ENCODE data around the gene CALHM5. TPM values are rescaled to one million over a fixed set of nuclear protein-coding genes. Genes with fewer than 3 reads are reported as not detected.

Gene CALHM5, protein sequence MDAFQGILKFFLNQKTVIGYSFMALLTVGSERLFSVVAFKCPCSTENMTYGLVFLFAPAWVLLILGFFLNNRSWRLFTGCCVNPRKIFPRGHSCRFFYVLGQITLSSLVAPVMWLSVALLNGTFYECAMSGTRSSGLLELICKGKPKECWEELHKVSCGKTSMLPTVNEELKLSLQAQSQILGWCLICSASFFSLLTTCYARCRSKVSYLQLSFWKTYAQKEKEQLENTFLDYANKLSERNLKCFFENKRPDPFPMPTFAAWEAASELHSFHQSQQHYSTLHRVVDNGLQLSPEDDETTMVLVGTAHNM
- total RNA-seq (2022; extraction: Qiagen RNA extraction; ENCODE audit: low read depth): 0.02 to 0.10 TPM (median 0.05 TPM) in 5 replicates

DNA sequence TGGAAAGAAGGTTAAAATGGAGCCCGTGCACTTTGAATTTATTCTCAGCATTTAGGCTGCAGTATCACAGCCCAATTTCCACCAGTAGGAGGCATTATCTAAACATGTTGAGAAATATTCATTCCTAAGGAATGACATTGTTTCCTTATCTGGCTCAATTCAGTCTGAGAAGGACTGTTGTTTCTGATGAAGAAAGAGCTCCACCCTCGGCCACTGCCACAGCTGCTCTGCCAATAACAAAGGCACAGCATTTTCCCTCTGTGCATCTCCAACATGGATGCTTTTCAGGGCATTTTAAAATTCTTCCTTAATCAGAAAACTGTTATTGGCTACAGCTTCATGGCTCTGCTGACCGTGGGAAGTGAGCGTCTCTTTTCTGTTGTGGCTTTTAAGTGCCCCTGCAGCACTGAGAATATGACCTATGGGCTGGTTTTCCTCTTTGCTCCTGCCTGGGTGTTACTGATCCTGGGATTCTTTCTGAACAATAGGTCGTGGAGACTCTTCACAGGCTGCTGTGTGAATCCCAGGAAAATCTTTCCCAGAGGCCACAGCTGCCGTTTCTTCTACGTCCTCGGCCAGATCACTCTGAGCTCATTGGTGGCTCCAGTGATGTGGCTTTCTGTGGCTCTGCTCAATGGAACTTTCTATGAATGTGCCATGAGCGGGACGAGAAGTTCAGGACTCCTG is at the start of gene CALHM5:
CALHM5 (plus strand) TSS at position 216 of the 687 bp plus-strand sequence; CDS start at position 274, 58 bp downstream.

DNA sequence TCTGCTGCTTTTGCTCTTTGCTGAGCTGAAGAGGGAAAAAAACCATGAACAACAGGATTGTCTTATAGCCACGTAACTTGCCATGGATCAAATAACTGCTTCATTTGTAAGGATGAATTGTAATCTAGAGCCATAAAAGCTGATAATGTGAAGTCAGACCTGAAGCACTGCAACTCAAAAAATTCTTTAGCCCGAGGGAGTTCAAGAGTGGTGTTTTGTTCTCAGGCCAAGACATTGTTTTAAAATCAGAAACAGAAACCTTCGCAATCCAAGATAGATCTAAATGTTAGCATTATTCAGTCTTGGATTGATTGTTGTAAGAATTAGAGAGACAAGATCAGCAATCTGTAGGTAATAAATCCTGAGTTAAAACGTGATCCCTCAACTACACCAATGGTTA is 34.2 kb downstream of the CALHM5 start, which contains the start of gene TRAPPC3L:
TRAPPC3L (minus strand) TSS at position 34 of the 400 bp plus-strand sequence. CDS start 170 bp downstream, outside the sequence.

DNA sequence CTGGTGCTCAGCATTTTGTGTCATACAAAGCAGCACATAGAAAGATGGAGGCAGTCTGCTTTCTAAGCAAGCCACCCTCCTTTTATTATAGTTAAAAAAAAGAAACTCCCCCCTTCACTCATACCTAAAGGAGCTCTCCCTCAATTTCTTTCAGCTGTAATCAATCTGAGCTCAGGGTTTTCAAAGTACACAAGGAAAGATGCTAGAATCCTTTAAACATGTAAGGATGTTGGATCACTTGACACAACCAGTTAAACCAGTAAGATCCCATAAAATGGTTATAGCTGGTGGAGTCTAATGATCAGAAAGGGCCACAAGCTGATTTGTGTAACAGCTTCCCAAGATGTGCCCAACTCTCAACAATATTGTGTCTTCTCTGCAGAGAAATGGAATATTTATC is 42.0 kb downstream of the CALHM5 start, which contains the start of gene CALHM4:
CALHM4 (plus strand) TSS at position 301 of the 400 bp plus-strand sequence; CDS start at position 344, 43 bp downstream.

DNA sequence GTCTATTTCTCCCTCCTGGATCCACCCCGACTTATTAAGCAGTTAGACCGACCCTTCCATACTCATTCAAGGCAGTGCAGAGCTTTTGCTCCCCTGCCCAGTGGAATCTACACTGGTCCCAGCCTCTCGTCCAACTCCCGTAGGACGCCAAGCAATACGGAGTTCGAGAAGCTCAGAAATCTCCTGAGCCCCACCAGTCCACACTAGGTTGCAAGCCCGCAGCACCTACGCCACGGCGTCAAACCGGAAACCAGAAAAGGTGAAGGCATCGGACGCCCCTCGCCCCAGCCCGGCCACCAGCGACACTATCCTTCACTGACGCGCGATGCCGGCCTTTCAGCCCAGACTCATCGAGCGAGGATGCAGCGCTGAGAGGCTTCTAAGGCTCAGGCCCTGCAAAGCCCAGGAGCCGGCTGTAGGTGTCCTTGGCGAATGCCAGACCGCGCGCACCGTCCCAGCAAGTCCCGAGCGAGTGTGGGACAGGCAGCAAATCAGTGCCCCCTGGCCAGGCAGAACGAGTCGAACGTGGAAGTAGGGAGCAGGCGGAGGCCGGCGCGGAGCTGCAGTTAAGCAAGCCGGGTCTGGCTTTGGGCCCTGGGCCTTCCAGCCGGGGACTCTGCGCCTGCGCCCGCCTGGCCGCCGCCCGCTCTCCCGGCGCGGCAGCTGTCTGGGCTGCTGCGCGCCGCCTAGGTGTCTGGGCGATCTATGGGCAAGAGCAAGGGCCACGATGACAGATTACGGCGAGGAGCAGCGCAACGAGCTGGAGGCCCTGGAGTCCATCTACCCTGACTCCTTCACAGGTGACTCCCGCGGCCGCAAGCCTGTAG is 59.6 kb downstream of the CALHM5 start, which contains the start of gene RWDD1:
RWDD1 (plus strand) TSS at position 649 of the 827 bp plus-strand sequence; CDS start at position 728, 79 bp downstream.

Other genes starting within 250 kb of the CALHM5 start
- 25.3 to 29.6 TPM (median 28.3 TPM) in 5 replicates for gene TSPYL1, start 231.7 kb upstream of the CALHM5 start, total RNA-seq (2022; extraction: Qiagen RNA extraction; ENCODE audit: low read depth)
- 11.1 to 15.3 TPM (median 14.7 TPM) in 5 replicates for gene DSE, start 140.7 kb upstream of the CALHM5 start, total RNA-seq (2022; extraction: Qiagen RNA extraction; ENCODE audit: low read depth)
- 0.34 TPM in 1 of 5 replicates, not detected in the others for gene CALHM6, start 50.3 kb upstream of the CALHM5 start, total RNA-seq (2022; extraction: Qiagen RNA extraction; ENCODE audit: low read depth)
- gene TRAPPC3L, start 34.0 kb downstream of the CALHM5 start, total RNA-seq (2022; extraction: Qiagen RNA extraction; ENCODE audit: low read depth): not detected in 5 replicates
- not detected in 5 replicates for gene CALHM4, start 42.1 kb downstream of the CALHM5 start, total RNA-seq (2022; extraction: Qiagen RNA extraction; ENCODE audit: low read depth)
- gene RWDD1, start 59.9 kb downstream of the CALHM5 start, total RNA-seq (2022; extraction: Qiagen RNA extraction; ENCODE audit: low read depth): 24.0 to 42.7 TPM (median 37.2 TPM) in 5 replicates
- gene RSPH4A, start 104.8 kb downstream of the CALHM5 start, total RNA-seq (2022; extraction: Qiagen RNA extraction; ENCODE audit: low read depth): 0.19 to 0.27 TPM (median 0.24 TPM) in 5 replicates
- 6.4 to 8.0 TPM (median 7.7 TPM) in 5 replicates for gene ZUP1, start 157.1 kb downstream of the CALHM5 start, total RNA-seq (2022; extraction: Qiagen RNA extraction; ENCODE audit: low read depth)
- gene KPNA5, start 169.6 kb downstream of the CALHM5 start, total RNA-seq (2022; extraction: Qiagen RNA extraction; ENCODE audit: low read depth): 0.46 to 1.9 TPM (median 1.7 TPM) in 5 replicates

Measured in A549 treated with GW870086 at 1 μM for 4 hours (cell line).